GM20431 (cell line): Measurements from ENCODE around the gene THRA.
"Not testable (repeated sequence)": the region's sequence is repeated elsewhere in the genome, so short reads cannot be mapped to it uniquely, and the experiment has no call there.

ENCODE experiments used
- in situ Hi-C: fragments of 300-500 bp; cut with MseI, MboI; formaldehyde crosslinking; loops from one replicate; pipeline ENCODE4 v1.15.0; 2020; ENCODE audit warnings: low sequenced_read_pairs; ENCODE audit not compliant: unreplicated experiment

The THRA gene

DNA sequence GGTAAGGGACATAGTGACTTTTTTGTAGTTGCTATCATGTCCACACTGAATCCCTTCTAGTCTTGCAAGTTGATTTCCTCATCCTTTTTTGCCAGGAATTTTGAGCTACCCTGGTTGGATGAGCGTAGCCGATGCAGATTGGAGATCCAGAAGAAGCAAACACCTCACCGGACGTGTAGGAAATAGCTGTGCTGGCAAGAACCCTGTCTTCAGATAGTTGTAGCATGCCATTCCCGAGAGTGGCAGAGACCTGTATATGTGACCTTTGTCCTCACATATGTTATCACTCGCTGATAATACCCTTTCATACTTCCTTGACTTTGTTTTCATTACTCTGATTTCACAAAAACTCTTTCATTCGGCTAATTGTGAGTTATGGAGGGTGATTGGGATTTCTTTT lies 71.4 kb downstream of the THRA start:
- in situ Hi-C loops = no loop called here

DNA sequence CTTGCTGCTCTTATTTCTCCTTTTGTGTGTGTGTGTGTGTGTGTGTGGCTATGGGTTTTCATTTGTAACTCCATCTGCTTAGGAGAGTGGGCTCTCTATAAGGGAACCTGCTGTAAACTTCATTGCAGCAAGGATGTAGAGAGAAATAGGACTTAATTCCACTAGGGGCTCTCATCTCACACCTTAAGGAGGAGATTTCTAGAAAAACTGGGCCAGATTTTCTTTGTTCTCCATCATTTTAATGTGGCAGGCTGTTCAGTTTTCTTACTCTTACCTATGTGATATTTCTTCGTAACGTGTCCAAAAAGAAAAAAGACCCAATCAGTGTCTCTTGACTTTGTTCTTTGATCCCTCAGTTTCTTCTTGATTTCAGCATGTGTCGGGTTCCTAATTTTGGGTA lies 73.1 kb downstream of the THRA start:
- in situ Hi-C loops = no loop called here

DNA sequence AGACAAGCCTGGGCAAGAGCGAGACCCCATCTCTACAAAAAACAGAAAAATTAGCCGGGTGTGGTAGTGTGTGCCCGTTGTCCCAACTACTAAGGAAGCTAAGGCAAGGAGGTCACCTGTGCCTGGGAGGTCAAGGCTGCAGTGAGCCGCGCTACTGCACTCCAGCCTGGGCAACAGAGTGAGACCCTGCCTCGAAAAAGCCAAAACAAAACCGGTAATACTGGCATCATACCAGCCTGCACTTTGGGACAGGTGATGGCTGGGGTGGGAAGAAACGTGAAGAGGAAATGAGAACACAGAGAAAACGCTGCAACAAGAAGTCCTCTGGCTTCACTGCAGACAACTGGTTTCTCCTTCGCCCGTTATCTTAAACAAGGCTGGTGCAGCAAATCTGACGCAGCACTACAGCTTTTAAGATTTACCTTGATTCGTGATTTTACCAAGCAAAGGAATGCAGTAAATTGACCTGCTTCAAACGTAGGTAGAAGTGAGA lies 76.8 kb downstream of the THRA start:
- in situ Hi-C loops = no loop called here

DNA sequence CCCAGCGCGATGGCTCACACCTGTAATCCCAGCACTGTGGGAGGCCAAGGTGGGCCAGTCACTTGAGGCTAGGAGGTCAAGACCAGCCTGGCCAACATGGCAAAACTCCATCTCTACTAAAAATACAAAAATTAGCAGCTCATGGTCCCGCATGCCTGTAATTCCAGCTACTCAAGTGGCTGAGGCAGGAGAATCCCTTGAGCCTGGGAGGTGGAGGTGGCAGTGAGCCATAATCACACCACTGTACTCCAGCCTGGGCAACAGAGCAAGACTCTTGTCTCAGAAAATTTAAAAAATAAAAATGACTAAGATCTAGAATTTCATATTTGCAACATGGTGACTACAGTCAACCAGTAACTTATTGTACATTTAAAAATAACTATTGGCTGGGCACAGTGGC lies 80.4 kb downstream of the THRA start:
- in situ Hi-C loops = not testable (repeated sequence)
